Chondrocyte (in vitro differentiated cells): ENCODE measurements around the gene TOMM5. TPM values are rescaled to one million over a fixed set of nuclear protein-coding genes. Genes with fewer than 3 reads are reported as not detected.

Experiments used
- DNase-seq: peaks from one replicate; pipeline ENCODE4 v3.0.0; 2021; ENCODE audit warnings: mixed read lengths, low spot score
- H3K27ac Mint-ChIP-seq: one replicate; pipeline ENCODE4 v1.8.0; 2021; ENCODE audit warnings: mild to moderate bottlenecking, moderate library complexity, mixed read lengths; ENCODE audit not compliant: unreplicated experiment
- H3K27me3 Mint-ChIP-seq: 2 replicates; pipeline ENCODE4 v1.8.0; 2021; ENCODE audit warnings: low read depth, mixed read lengths
- H3K36me3 Mint-ChIP-seq: 2 replicates; pipeline ENCODE4 v1.8.0; 2021; ENCODE audit warnings: low read depth, mixed read lengths
- H3K4me1 Mint-ChIP-seq: 2 replicates; pipeline ENCODE4 v1.8.0; 2021; ENCODE audit warnings: low read depth, mild to moderate bottlenecking, mixed read lengths
- H3K4me3 Mint-ChIP-seq: one replicate; pipeline ENCODE4 v1.8.0; 2021; ENCODE audit warnings: mild to moderate bottlenecking, moderate library complexity, mixed read lengths; ENCODE audit not compliant: unreplicated experiment
- H3K9me3 Mint-ChIP-seq: 2 replicates; pipeline ENCODE4 v1.8.0; 2021; ENCODE audit warnings: low read depth, mixed read lengths
- CTCF ChIP-seq: fragments of 200-600 bp; sonication (generic); IDR thresholded peaks from 2 replicates; pipeline ENCODE4 v1.5.0; 2021; ENCODE audit warnings: antibody characterized with exemption, mild to moderate bottlenecking, moderate library complexity
- total RNA-seq: library from RNA; stranded (reverse); gene quantifications from 3 replicates; pipeline ENCODE4 v1.2.1, GENCODE V29; 2021

Gene TOMM5
- total RNA-seq, 1 donor from 2014 or later: 83.0 TPM

GRCh38 chr9:37540634-37541033, 51.8 kb downstream of the TOMM5 start:
- no peak for TF ChIP-seq CTCF
- no peak for DNase-seq
- Mint-ChIP-seq H3K36me3 (peaks cover 23% of the 10 kb centered on the region), H3K27ac (no peak overlapping the region), H3K4me3 (no peak overlapping the region), H3K27me3 (no peaks in the 10 kb centered on the region), H3K4me1 (no peaks in the 10 kb centered on the region), H3K9me3 (no peaks in the 10 kb centered on the region)

- no peak for DNase-seq
- no peak overlapping the region for H3K27ac Mint-ChIP-seq
- peaks cover 25% of the 10 kb centered on the region for H3K36me3 Mint-ChIP-seq
- no peaks in the 10 kb centered on the region for H3K9me3 Mint-ChIP-seq
- no peak overlapping the region for H3K4me3 Mint-ChIP-seq
- no peak for TF ChIP-seq CTCF
- H3K4me1 Mint-ChIP-seq: no peaks in the 10 kb centered on the region
- no peaks in the 10 kb centered on the region for H3K27me3 Mint-ChIP-seq
Observed at GRCh38 chr9:37539634-37540033, 52.8 kb downstream of the TOMM5 start.

Other genes starting within 250 kb of the TOMM5 start
- gene GRHPR, start 169.9 kb downstream of the TOMM5 start, total RNA-seq: 84.3 to 101 TPM (median 86.3 TPM) in 3 replicates
- 14.1 to 15.3 TPM (median 14.5 TPM) in 3 replicates for gene ZBTB5, start 127.1 kb downstream of the TOMM5 start, total RNA-seq
- gene POLR1E, start 106.6 kb downstream of the TOMM5 start, total RNA-seq: 12.7 to 13.9 TPM (median 13.7 TPM) in 3 replicates
- 13.2 to 15.9 TPM (median 15.2 TPM) in 3 replicates for gene FBXO10, start 16.2 kb downstream of the TOMM5 start, total RNA-seq
- not detected in 3 replicates for gene FRMPD1, start 58.4 kb upstream of the TOMM5 start, total RNA-seq
- 4.8 to 5.7 TPM (median 5.2 TPM) in 3 replicates for gene TRMT10B, start 161.2 kb upstream of the TOMM5 start, total RNA-seq
- gene EXOSC3, start 192.5 kb upstream of the TOMM5 start, total RNA-seq: 22.8 to 30.2 TPM (median 23.8 TPM) in 3 replicates
- gene DCAF10, start 208.2 kb upstream of the TOMM5 start, total RNA-seq: 29.5 to 32.2 TPM (median 31.4 TPM) in 3 replicates